Spleen (tissue), 11 donors: ENCODE measurements around the gene NUAK2. TPM values are rescaled to one million over a fixed set of nuclear protein-coding genes. Genes with fewer than 3 reads are reported as not detected.

ENCODE experiments used
- DNase-seq: peaks from one replicate; pipeline ENCODE4 v3.0.0-alpha.2; 2020
- H3K27ac ChIP-seq, 8 donors: fragments of 200-600 bp; sonication (generic) in 7 of 8; 1 replicate in 4 of 8; 2 replicates in 4 of 8; pipeline versions ENCODE4 v1.5.0 to v1.8.0; 2016 to 2021; ENCODE audit warnings: inconsistent platforms in 4 of 8, mild to moderate bottlenecking in 4 of 8, moderate library complexity in 1 of 8
- H3K27me3 ChIP-seq, 7 donors: fragments of 200-600 bp; sonication (generic) in 6 of 7; replicated peaks in 1 of 7; 1 replicate in 4 of 7; 2 replicates in 3 of 7; pipeline versions ENCODE4 v1.5.0 to v1.8.0; 2016 to 2021; ENCODE audit warnings: inconsistent platforms in 3 of 7, mild to moderate bottlenecking in 1 of 7
- H3K36me3 ChIP-seq, 6 donors: fragments of 200-600 bp; sonication (generic) in 5 of 6; 1 replicate in 4 of 6; 2 replicates in 2 of 6; pipeline versions ENCODE4 v1.5.0 to v1.8.0; 2016 to 2021; ENCODE audit warnings: inconsistent platforms in 2 of 6
- H3K4me1 ChIP-seq, 6 donors: fragments of 200-600 bp; sonication (generic) in 5 of 6; 1 replicate in 3 of 6; 2 replicates in 3 of 6; pipeline versions ENCODE4 v1.5.0 to v1.8.0; 2016 to 2021; ENCODE audit warnings: inconsistent platforms in 3 of 6
- H3K4me3 ChIP-seq, 8 donors: fragments of 200-600 bp; sonication (generic) in 7 of 8; 1 replicate in 4 of 8; 2 replicates in 4 of 8; pipeline versions ENCODE4 v1.5.0 to v1.8.0; 2016 to 2021; ENCODE audit warnings: inconsistent platforms in 4 of 8, mild to moderate bottlenecking in 4 of 8, moderate library complexity in 2 of 8
- H3K9me3 ChIP-seq, 8 donors: fragments of 200-600 bp; sonication (generic) in 7 of 8; 1 replicate in 4 of 8; 2 replicates in 4 of 8; pipeline versions ENCODE4 v1.5.0 to v1.8.0; 2016 to 2021; ENCODE audit warnings: inconsistent platforms in 4 of 8
- POLR2A ChIP-seq, 3 donors: fragments of 450-650 bp; IDR thresholded peaks; one replicate each; pipeline ENCODE4 v1.5.1; 2017; ENCODE audit warnings: antibody characterized with exemption in 3 of 3, mild to moderate bottlenecking in 1 of 3
- POLR2AphosphoS5 ChIP-seq, 3 donors: sonication (generic); formaldehyde crosslinking; IDR thresholded peaks; one replicate each; pipeline ENCODE4 v1.5.1; 2017; ENCODE audit warnings: antibody characterized with exemption in 3 of 3
- WGBS, 5 donors: extraction: QIAGEN DNeasy Blood & Tissue Kit in 3 of 5; methylation state at CpG; one replicate each; pipeline versions ENCODE4 v1.1.5 to v1.1.7; 2013 to 2018; 5-methylcytosine and 5-hydroxymethylcytosine counted together
- intact Hi-C: fragments of 100-400 bp; cut with DNase I; formaldehyde crosslinking; loops from one replicate; pipeline ENCODE4 v1.15.0; 2023; ENCODE audit warnings: low total_unique reads
- polyA plus RNA-seq, 3 donors: library from polyadenylated mRNA; stranded (reverse); fragments of 200-250 nt; gene quantifications; one replicate each; pipeline ENCODE4 v1.2.1, GENCODE V29; 2013
- total RNA-seq, 7 donors: library from RNA; depleted of rRNA in 3 of 7; stranded (reverse); fragments of >200 nt in 3 of 7; fragmentation: NEBNext Ultra II Directional in 4 of 7; extraction: Animal tissue kit (Norgen Biotek cat#: 25700) in 4 of 7; gene quantifications; one replicate each; pipeline versions ENCODE4 v1.1.0 to v1.2.1, GENCODE V29; 2016 to 2021
- TF ChIP-seq, protein P1 (sequence below), 11 experiments: fragments of 200-600 bp in 7 of 11; fragments of 450-650 bp in 4 of 11; sonication (generic) in 4 of 11; IDR thresholded peaks in 8 of 11; conservative IDR thresholded peaks in 3 of 11; 1 replicate in 7 of 11; 2 replicates in 4 of 11; pipeline versions ENCODE4 v1.4.0 to v1.8.0; 2016 to 2021; ENCODE audit warnings: antibody characterized with exemption in 11 of 11, inconsistent platforms in 4 of 11, mild to moderate bottlenecking in 1 of 11
- donor health status: healthy with polysubstance abuse.
- donor health status: DM: no; HTN: no; CAD: no; lungs with moderate emphysema.
- donor health status: DM: no; HTN: no; CAD: no.
- donor health status: Bipolar disorder and iron deficiency.
- donor health status: healthy.
- donor health status: DM: no; HTN: no; CAD: no.
- donor health status: DM: yes; HTN: yes; CAD: no.

NUAK2 gene
- total and polyA plus RNA-seq, 10 donors, result 5.7 to 32.7 (median 19.1) TPM

DNA sequence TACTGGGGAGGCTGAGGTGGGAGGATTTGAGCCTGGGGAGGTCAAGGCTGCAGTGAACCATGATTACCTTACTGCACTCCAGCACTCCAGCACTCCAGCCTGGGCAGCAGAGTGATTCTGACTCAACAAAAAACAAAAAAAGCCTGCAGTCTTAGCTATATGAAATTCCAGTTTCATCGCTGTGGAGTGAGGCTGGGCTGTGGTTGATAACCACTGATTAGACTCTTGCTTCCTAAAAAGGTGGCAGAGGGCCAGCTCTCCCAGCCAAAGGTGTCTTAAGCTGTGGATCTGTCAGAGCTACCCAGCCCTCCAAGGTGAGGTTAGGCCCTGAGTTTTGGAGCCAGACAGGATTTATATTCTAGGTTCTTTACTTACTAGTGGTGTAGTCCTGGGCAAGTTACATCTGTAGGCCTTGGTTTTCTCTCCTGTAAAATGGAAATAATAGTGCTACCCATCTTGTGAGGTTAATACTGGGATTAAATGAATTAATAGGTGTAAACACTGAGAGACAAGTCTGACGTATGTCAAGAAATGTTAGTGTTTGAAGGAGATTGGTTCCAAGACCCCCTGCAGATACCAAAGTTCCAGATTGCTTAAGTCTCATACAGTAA lies 57.9 kb downstream of the NUAK2 start:
- Histone ChIP-seq H3K27me3 (no peaks in the 10 kb centered on the region), H3K9me3 (no peaks in the 10 kb centered on the region), H3K27ac (no peak overlapping the region), H3K4me1 (peaks cover 0 to 49% (median 20%) of the 10 kb centered on the region in 6 donors), H3K4me3 (no peak overlapping the region), H3K36me3 (no peaks in the 10 kb centered on the region)
- WGBS, 5 donors, result 53 to 73% (median 66%) methylated on average over 2 of the region's 2 CpGs
- intact Hi-C loops, result no loop called here
- DNase-seq, result no peak
- no peak for TF ChIP-seq POLR2AphosphoS5 (IDR thresholded peaks at IDR 0.05)

DNA sequence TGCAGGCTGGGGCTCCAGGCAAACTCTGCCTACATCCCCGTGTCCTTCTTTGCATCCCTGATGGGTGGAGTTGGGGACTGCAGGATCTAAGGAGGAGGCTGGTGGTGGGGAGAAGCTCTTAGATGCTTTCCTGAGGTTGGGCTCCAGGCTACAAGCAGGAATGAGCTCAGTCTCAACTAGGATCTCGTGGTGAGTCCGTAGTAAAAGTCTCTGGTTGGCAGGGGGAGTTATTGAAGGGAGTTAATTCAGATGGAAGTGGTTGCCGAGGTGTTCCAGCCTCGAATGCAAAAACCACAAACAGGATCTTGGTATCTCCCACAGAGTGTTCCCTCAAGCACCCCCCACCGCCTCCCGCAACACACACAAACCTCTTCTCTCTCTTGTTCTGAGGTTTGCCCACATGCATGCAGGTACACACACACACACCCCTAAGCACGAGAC lies 58.8 kb downstream of the NUAK2 start:
- 16 to 28% (median 26%) methylated on average over 8 of the region's 8 CpGs for WGBS, 5 donors
- no peaks in the 10 kb centered on the region for H3K36me3 ChIP-seq
- DNase-seq, result no peak
- H3K4me1 ChIP-seq, result peaks cover 0 to 51% (median 20%) of the 10 kb centered on the region in 6 donors
- intact Hi-C loops, result no loop called here
- H3K4me3 ChIP-seq, result no peak overlapping the region
- H3K27ac ChIP-seq, result no peak overlapping the region
- TF ChIP-seq POLR2A (IDR thresholded peaks at IDR 0.05) (no peak), POLR2AphosphoS5 (IDR thresholded peaks at IDR 0.05) (no peak)
- TF ChIP-seq, protein P1, sequence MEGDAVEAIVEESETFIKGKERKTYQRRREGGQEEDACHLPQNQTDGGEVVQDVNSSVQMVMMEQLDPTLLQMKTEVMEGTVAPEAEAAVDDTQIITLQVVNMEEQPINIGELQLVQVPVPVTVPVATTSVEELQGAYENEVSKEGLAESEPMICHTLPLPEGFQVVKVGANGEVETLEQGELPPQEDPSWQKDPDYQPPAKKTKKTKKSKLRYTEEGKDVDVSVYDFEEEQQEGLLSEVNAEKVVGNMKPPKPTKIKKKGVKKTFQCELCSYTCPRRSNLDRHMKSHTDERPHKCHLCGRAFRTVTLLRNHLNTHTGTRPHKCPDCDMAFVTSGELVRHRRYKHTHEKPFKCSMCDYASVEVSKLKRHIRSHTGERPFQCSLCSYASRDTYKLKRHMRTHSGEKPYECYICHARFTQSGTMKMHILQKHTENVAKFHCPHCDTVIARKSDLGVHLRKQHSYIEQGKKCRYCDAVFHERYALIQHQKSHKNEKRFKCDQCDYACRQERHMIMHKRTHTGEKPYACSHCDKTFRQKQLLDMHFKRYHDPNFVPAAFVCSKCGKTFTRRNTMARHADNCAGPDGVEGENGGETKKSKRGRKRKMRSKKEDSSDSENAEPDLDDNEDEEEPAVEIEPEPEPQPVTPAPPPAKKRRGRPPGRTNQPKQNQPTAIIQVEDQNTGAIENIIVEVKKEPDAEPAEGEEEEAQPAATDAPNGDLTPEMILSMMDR (IDR thresholded peaks at IDR 0.05 in 8 of 11, conservative IDR thresholded peaks at IDR 0.05 in 3 of 11), result no peak
- no peaks in the 10 kb centered on the region for H3K27me3 ChIP-seq
- no peaks in the 10 kb centered on the region for H3K9me3 ChIP-seq

DNA sequence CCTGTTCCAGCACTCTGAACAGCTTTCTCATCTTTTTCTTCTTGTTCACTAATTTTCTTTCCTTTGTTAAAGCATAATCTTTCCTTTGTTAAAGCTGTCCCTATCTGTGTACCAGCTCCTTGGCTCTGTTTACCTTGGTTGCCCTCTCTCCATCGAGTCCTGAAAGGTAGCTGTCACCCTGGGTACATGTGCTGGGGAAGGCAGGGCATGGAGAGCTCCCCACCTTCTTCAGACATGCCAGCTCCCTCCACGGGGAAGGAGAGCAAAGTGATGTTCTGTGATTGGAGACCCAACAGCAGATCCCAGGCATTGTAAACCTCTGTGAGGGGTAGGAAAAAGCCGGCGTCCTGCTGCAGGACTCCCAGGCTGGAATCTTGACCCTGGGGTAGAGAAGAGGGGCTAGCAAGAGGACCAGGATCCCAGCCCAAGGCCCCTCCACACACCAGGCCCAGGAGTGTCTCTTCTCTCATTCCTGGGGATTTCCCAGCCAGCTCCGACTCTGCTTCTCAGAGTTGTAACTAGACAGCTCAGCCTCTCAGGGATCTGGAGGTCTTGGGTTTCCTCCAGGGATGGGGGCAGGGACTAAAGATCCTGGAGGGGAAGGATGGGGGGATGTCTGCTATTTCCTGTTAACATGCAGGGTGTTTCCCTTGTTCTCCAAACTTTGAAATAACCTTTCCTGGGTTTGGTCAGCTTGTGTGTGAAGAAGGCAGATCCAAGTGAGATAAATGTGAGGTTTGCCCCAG lies 59.4 kb downstream of the NUAK2 start:
- DNase-seq, result no peak
- Histone ChIP-seq H3K4me1 (peaks cover 0 to 44% (median 20%) of the 10 kb centered on the region in 6 donors), H3K4me3 (no peak overlapping the region), H3K36me3 (no peaks in the 10 kb centered on the region), H3K27me3 (no peaks in the 10 kb centered on the region), H3K9me3 (no peaks in the 10 kb centered on the region), H3K27ac (no peak overlapping the region)
- TF ChIP-seq POLR2AphosphoS5 (IDR thresholded peaks at IDR 0.05) (no peak), POLR2A (IDR thresholded peaks at IDR 0.05) (no peak)
- TF ChIP-seq, protein P1 (IDR thresholded peaks at IDR 0.05 in 8 of 11, conservative IDR thresholded peaks at IDR 0.05 in 3 of 11), result no peak
- WGBS, 5 donors, result 38 to 42% (median 40%) methylated on average over 5 of the region's 5 CpGs
- intact Hi-C loops, result no loop called here

DNA sequence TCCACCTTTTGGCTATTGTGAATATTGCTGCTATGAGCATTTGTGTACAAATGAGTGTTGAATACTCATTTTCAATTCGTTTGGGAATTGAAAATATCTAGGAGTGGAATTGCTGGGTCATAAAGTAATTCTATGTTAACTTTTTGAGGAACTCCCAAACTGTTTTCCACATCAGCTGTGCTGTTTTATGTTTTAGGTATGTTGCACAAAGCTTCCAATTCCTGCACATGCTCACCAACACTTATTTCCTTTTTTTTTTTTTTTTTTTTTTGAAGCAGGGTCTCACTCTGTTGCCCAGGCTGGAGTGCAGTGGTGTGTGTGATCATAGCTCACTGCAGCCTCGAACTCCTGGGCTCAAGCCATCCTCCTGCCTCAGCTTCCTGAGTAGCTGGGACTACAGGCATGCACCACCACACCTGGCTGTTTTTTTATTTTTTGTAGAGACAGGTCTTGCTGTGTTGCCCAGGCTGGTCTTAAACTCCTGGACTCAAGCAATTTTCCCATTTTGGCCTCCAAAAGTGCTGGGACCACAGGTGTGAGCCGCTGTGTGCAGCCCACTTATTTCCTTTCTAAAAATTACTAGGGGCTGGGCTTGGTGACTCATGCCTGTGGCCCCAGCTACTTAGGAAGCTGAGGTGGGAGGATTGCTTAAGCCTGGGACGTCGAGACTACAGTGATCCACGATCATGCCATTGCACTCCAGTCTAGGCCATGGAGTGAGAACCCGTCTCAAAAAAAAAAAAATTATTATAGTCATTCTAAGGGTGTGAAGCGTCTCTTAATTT lies 60.4 kb downstream of the NUAK2 start:
- H3K4me3 ChIP-seq, result no peak overlapping the region
- intact Hi-C loops, result no loop called here
- DNase-seq, result no peak
- no peak overlapping the region for H3K27ac ChIP-seq
- H3K27me3 ChIP-seq, result no peaks in the 10 kb centered on the region
- H3K4me1 ChIP-seq, result peaks cover 0 to 47% (median 24%) of the 10 kb centered on the region in 6 donors
- H3K9me3 ChIP-seq, result no peaks in the 10 kb centered on the region
- 38 to 52% (median 40%) methylated on average over 8 of the region's 8 CpGs for WGBS, 5 donors
- no peaks in the 10 kb centered on the region for H3K36me3 ChIP-seq
- no peak for TF ChIP-seq POLR2AphosphoS5 (IDR thresholded peaks at IDR 0.05)
- TF ChIP-seq POLR2A (IDR thresholded peaks at IDR 0.05), result no peak
- TF ChIP-seq, protein P1 (IDR thresholded peaks at IDR 0.05 in 8 of 11, conservative IDR thresholded peaks at IDR 0.05 in 3 of 11), result no peak
